ENCODE results near the gene RHOT2. TPM values are rescaled to one million over a fixed set of nuclear protein-coding genes. Genes with fewer than 3 reads are reported as not detected.
A peak's percentile ranks its signal among the peaks of the same experiment; 100 is the strongest.

RHOT2 gene
- total and polyA plus RNA-seq, 10 of the 15 experiments (the other 5 are each of a cell fraction or from before 2014, with no cell fraction given): 3.7 to 174 (median 69.8) TPM

GRCh38 chr16:721765-722540 lies 54.0 kb downstream of the RHOT2 start:
- H3K4me3 ChIP-seq: peak overlapping the region; percentile 86; the same call in 1 of the 2 replicates
- H3K4me2 ChIP-seq (ENCODE audit: control insufficient read depth, insufficient read depth): peak overlapping the region; percentile 69
- POLR2A ChIA-PET: interaction anchor here (0.7 to 2.5 kb wide), 7 partner anchors 8 to 150 kb away, joined by 3 to 29 read pairs (median 6); partner anchors contain the start of genes CHTF18, CIAO3 and RPUSD1
- BruUV-seq (replicated peaks): no TSS peak
- H3K4me1 ChIP-seq (ENCODE audit: control insufficient read depth, insufficient read depth, low read length): peaks cover 20% of the 10 kb centered on the region
- RAD21 ChIA-PET (ENCODE audit: unreplicated experiment): interaction anchor here (0.8 to 2.4 kb wide), 3 partner anchors 16 to 66 kb away, joined by 3 to 10 read pairs (median 10); partner anchors contain the start of genes CHTF18 and RPUSD1
- intact Hi-C loops (cut with micrococcal nuclease; ENCODE audit: unreplicated experiment) (loop anchor here (2.0 kb wide), 2 partner anchors 19 to 37 kb away; partner anchors contain the start of genes CIAO3 and JMJD8), in situ Hi-C loops (cut with MboI) (no loop called here)
- H3K27me3 ChIP-seq (replicated peaks in 1 of 2; ENCODE audit: control insufficient read depth in 2 of 2, insufficient read depth in 2 of 2, low read length in 1 of 2): no peaks in the 10 kb centered on the region
- H2AFZ ChIP-seq (ENCODE audit: control insufficient read depth, low read depth, low read length): no peak overlapping the region
- FAIRE-seq (no peak), ATAC-seq (no peak), DNase-seq (ENCODE audit: low read depth, low spot score) (no peak)
- no peaks in the 10 kb centered on the region for H3K36me3 ChIP-seq (ENCODE audit: control insufficient read depth in 2 of 2, insufficient read depth in 2 of 2, low read length in 1 of 2)
- SMC1A ChIA-PET (ENCODE audit: uncharacterized antibody, unreplicated experiment): interaction anchor here (1.2 kb wide), 1 partner anchor 15 kb away, joined by 3 read pairs; no protein-coding TSS in a partner anchor
- no peaks in the 10 kb centered on the region for H4K20me1 ChIP-seq (ENCODE audit: control insufficient read depth, insufficient read depth)
- no peak overlapping the region for H3K27ac ChIP-seq (ENCODE audit: control insufficient read depth, insufficient read depth)
- H3K9ac ChIP-seq (ENCODE audit: control insufficient read depth, insufficient read depth, low read length): no peak overlapping the region
- no peaks in the 10 kb centered on the region; the same call in 1 of the 2 replicates for H3K79me2 ChIP-seq (ENCODE audit: control insufficient read depth, insufficient read depth, low read length)
- no peaks in the 10 kb centered on the region for H3K9me3 ChIP-seq (replicated peaks; ENCODE audit: control insufficient read depth, insufficient read depth, low read length)
- WGBS (ENCODE audit: insufficient coverage, insufficient replicate concordance, low lambda C conversion rate, missing lambda C conversion rate): 66% methylated on average over 48 of the region's 51 CpGs
- CTCF ChIA-PET: interaction anchor here (0.7 to 2.5 kb wide), 5 partner anchors 10 to 18 kb away, joined by 3 to 13 read pairs (median 4); no protein-coding TSS in a partner anchor
- TF ChIP-seq ZBTB40 (IDR thresholded peaks at IDR 0.05; ENCODE audit: borderline replicate concordance) (no peak), MTA3 (IDR thresholded peaks at IDR 0.05; ENCODE audit: borderline replicate concordance, low read length) (no peak), CHD4 (IDR thresholded peaks at IDR 0.05) (no peak), ELK1 (IDR thresholded peaks at IDR 0.05; ENCODE audit: low read depth, low read length) (no peak), TBL1XR1 (IDR thresholded peaks at IDR 0.05; ENCODE audit: low read depth, low read length) (no peak), MLLT1 (IDR thresholded peaks at IDR 0.05) (no peak), PBX3 (IDR thresholded peaks at IDR 0.05; ENCODE audit: insufficient replicate concordance, low read depth, low read length) (no peak), YY1 (IDR thresholded peaks at IDR 0.05; ENCODE audit: low read depth, low read length) (no peak), IKZF2 (IDR thresholded peaks at IDR 0.05) (no peak), STAT1 (conservative IDR thresholded peaks at IDR 0.05) (no peak), JUND (IDR thresholded peaks at IDR 0.05; ENCODE audit: low read depth, low read length) (no peak), RAD21 (IDR thresholded peaks at IDR 0.05; ENCODE audit: insufficient read depth, low read depth, low read length) (no peak), KAT2A (conservative IDR thresholded peaks at IDR 0.05; ENCODE audit: control insufficient read depth, low read depth, low read length) (no peak), MXI1 (IDR thresholded peaks at IDR 0.05; ENCODE audit: low read depth, low read length) (no peak), BRCA1 (IDR thresholded peaks at IDR 0.05; ENCODE audit: low read depth, low read length) (no peak)

Measured in GM12878 (cell line).